ELF-1 (cell line): ENCODE measurements around the gene MRFAP1L1.
"Not testable (repeated sequence)": the region's sequence is repeated elsewhere in the genome, so short reads cannot be mapped to it uniquely, and the experiment has no call there.

ENCODE experiments used
- DNase-seq: peaks from one replicate; pipeline ENCODE4 v3.0.0-alpha.2; 2016; ENCODE audit warnings: low read depth, low spot score

MRFAP1L1 gene

GRCh38 chr4:6709230-6710114 lies at the start of gene MRFAP1L1:
Gene MRFAP1L1 (minus strand): TSS chr4:6709865. CDS start chr4:6709629, 236 bp downstream.
- peak; percentile 98 for DNase-seq

GRCh38 chr4:6758728-6759127 lies 49.1 kb upstream of the MRFAP1L1 start:
- peak; percentile 75 for DNase-seq

- DNase-seq, result not testable (repeated sequence)
These were observed 46.7 kb upstream of the MRFAP1L1 start for GRCh38 chr4:6756345-6756744.

- DNase-seq, result no peak
These were observed 45.6 kb upstream of the MRFAP1L1 start for GRCh38 chr4:6755088-6755753.

GRCh38 chr4:6754481-6755087 lies 44.9 kb upstream of the MRFAP1L1 start:
- no peak for DNase-seq

- no peak for DNase-seq
These were observed 44.2 kb upstream of the MRFAP1L1 start for GRCh38 chr4:6753891-6754290.

- DNase-seq, result peak; percentile 58
These were observed 43.5 kb upstream of the MRFAP1L1 start for GRCh38 chr4:6753103-6753560.

GRCh38 chr4:6752486-6752829 lies 42.8 kb upstream of the MRFAP1L1 start:
- no peak for DNase-seq

GRCh38 chr4:6751611-6752485 lies 42.2 kb upstream of the MRFAP1L1 start:
- peak; percentile 45 for DNase-seq

GRCh38 chr4:6750286-6751221 lies 40.9 kb upstream of the MRFAP1L1 start:
- peak; percentile 76 for DNase-seq

GRCh38 chr4:6749340-6750171 lies 39.9 kb upstream of the MRFAP1L1 start:
- no peak for DNase-seq

GRCh38 chr4:6748286-6748685 lies 38.6 kb upstream of the MRFAP1L1 start:
- no peak for DNase-seq

- DNase-seq, result no peak
These were observed 37.8 kb upstream of the MRFAP1L1 start for GRCh38 chr4:6747294-6748051.

- DNase-seq, result no peak
These were observed 37.1 kb upstream of the MRFAP1L1 start for GRCh38 chr4:6746721-6747293.

- no peak for DNase-seq
These were observed 33.3 kb upstream of the MRFAP1L1 start for GRCh38 chr4:6742989-6743388.

- no peak for DNase-seq
These were observed 32.8 kb upstream of the MRFAP1L1 start for GRCh38 chr4:6742507-6742906.

- no peak for DNase-seq
These were observed 30.7 kb upstream of the MRFAP1L1 start for GRCh38 chr4:6740347-6740746.

- DNase-seq, result no peak
These were observed 30.3 kb upstream of the MRFAP1L1 start for GRCh38 chr4:6739920-6740319.
